NCI-H1417 treated with DMSO at 0.1 percent for 48 hours (cell line): Measurements from ENCODE around the gene TFIP11.

Source experiments
- DNase-seq: peaks from one replicate; lab custom pipeline; 2025; lab: John Stamatoyannopoulos, UW

TFIP11 gene

DNA sequence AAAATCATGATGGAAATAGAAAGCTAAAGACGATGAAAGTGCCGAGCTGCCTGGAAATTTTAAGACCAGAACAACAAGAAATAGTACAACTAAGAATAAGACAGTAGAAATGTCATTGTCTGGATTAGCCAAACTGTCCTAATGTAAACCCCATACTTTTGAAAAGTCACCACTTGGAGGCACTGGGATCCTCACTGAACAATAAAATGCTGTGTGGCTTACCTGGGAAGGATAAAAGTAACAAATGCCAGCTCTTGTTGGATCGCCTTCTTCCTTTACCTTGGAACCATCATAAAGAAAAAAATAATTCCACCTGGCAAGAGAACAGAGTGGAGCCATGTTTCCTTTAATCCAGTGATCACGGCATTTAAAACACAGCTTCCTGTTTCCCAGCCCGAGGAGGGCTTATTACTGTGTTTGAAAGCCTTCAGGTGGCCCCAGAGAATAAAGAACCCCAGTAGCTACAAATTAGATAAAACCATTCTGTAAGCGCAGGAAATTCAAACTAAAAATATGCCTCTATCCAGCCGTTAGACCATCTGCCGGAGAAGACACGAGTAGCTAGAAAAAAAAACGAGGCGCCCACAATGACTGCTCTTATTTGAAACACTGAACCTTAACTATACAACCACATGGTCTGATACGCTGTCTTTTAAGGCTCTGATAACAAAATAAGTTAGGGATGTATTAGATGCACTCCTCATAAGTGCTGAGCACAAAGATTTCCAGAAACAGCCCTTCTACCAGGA is 33.1 kb downstream of the TFIP11 start:
- no peak for DNase-seq

DNA sequence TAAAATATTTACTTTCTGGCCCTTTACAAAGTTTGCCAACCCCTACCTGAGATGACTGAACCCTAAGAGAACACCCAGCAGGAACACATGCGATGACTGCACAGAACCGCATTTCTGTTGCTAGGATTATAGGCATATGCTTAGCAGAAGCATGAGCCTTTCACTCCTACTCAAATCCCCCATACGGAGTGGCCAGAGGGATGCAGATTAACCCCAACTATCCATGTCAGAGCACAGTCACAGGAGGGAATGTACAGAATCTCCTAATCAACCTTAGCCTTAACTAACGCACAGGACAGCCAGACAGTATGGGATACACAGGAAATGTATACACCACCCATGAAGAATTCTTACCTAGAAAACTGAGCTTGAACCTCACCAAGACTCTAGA is 34.9 kb downstream of the TFIP11 start:
- DNase-seq = no peak

DNA sequence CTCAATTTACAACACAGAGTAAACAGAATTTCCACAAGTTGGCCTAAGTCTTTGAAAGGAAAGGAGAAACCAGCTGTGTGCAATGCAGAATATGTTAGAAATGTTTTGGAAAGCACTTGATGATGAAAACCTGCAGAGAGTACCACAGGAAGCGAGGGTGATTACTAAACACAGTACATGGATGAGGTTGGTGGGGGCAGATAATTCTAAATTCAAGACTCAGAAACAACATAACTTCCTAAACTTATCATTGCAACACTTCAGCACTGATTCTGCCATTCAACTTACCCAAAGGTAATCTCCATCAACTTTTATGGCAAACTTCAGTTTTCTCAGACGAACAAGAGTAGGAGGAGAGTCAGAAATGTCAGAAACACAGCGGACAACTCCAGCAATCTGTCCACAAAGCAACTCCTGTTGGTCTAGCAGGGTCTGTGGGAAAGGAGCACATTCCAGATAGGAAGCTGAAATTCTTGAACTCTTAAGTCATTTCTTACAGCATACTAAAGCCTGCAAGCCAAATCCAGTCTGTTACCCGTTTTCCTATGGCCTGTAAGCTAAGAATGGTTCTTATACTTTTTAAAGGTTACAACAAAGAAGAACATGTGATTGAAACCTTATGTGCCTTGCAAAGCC is 35.5 kb downstream of the TFIP11 start:
- no peak for DNase-seq

DNA sequence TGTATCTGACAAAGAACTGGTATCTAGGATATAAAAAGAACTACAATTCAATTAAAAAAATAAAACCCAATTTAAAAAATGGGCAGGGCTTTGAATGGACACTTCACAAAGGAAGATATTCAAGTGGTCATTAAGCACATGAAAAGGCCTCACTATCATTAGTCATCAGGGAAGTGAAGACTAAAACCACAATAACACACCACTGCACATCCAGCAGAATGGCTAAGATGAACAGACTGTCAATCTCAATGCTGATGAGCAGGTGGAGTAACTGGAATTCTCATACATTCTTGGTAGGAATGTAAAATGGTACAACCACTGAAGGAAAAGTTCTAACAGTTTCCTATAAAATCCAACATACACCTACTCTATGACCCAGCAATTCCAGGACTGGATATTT is 37.6 kb downstream of the TFIP11 start:
- DNase-seq = no peak

DNA sequence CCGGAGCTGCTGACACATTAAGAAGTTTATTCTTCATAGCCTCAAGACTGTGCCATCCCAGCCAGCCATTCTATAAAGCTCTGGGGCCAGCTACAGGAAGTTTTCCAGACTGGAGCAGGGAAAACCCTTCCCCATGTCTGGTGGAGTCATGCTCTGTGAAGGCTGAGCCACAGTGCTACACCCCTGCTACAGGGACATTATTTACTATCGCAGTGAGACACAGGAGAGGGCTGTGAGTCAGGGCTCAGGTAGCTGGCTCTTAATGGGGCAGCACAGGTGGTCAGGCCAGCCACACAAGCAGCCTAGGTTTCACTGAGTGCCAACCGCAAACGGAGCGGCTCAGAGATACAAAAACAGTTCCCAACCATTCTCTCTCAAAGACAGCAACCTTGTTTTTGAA is 40.8 kb downstream of the TFIP11 start:
- no peak for DNase-seq

GRCh38 chr22:26470807-26471206 is 41.5 kb downstream of the TFIP11 start:
- DNase-seq = no peak

- no peak for DNase-seq
Observed at GRCh38 chr22:26466196-26466595, 46.1 kb downstream of the TFIP11 start.

GRCh38 chr22:26464312-26464711 is 48.0 kb downstream of the TFIP11 start:
- DNase-seq = no peak

DNA sequence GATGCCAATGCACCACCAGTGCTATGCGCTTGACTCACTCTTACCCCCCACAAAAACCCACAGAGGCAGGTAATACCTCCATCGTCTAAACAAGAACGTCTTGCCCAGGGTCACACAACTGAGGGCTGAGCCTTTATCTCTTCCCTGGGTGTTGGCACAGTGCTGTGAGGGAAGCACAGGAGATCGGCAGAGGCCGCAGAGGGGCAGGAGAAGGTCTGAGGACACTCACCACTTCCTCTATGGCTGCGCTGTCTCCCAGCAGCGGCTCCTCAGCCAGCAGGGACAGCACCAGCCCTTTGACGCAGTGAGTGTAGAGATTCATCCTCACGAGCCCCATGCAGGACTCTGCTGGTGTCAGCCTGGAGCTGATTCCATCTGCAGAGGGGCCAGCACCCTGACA is 48.6 kb downstream of the TFIP11 start:
- DNase-seq = no peak

GRCh38 chr22:26463101-26463661 is 49.1 kb downstream of the TFIP11 start:
- DNase-seq = no peak

- DNase-seq = no peak
Observed at GRCh38 chr22:26462641-26463040, 49.6 kb downstream of the TFIP11 start.

GRCh38 chr22:26462051-26462450 is 50.2 kb downstream of the TFIP11 start:
- no peak for DNase-seq

- DNase-seq = no peak
Observed at GRCh38 chr22:26461188-26461810, 51.0 kb downstream of the TFIP11 start.

DNA sequence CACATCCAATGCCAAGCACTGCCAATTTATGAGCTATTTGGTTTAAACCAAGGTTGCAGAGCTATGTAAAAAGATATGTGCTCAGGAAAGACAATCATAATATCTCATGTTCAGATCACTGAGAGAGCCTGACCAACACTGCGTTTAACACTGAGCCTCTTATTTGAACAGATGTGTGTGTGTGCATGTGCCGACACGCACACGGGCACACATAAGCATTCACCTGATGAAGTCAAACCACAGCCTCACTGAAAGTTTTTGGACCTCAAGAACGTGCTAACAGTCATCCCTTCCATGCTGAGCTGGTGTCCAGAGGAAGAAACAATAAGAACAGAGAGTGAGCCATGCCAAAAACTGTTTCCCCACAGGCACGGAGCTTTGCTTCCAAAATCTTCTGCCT is 52.1 kb downstream of the TFIP11 start:
- DNase-seq = no peak

DNA sequence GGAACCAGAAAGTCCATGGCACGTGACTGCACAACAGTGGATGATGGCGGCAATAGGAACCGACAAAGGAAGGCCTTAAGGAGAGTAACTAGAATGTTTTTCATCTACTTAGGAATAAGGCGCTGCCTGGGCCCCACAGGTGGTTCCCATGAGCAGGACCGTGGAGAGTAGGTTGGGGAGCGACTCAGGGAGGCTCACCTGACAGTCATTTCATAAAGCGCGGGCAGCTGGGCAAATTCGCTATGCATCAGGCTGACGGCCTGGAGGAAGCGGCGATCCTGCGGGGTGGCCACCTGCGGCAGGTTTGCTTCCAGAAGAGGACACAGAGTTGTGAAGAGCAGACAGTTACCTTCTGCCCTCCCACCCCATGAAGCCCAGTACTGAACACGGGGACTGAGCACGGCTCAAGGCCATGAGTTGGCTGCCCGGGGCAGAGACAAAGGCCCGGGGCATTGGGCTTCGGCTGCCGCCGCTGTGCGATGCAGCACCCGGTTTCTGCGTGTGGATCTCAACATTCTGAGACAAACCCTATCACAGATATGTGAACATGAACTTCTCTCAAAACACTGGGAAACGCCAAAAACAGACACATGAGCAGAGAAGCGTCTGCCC is 54.5 kb downstream of the TFIP11 start:
- DNase-seq = no peak

- DNase-seq = no peak
Observed at GRCh38 chr22:26453812-26454500, 58.3 kb downstream of the TFIP11 start.

DNA sequence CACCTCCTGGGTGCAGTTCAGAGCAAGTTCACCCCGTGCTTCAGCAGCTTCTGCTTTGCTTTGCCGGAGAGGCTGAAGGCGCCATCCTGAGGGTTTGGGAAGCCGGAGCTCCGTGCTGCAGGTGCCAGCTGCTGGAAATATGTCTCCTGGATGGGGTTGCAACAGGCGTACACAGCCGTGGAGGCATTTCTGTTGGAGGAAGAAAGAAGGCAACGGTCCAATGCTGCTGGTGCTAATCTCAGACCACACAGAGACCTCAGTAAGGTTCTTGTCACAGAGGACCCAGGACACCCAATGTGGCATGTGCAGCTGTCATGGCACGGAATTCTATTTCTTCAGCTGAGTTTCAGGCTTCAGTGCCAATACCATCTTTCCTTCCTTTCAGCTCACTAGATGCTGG is 59.1 kb downstream of the TFIP11 start:
- DNase-seq = no peak

DNA sequence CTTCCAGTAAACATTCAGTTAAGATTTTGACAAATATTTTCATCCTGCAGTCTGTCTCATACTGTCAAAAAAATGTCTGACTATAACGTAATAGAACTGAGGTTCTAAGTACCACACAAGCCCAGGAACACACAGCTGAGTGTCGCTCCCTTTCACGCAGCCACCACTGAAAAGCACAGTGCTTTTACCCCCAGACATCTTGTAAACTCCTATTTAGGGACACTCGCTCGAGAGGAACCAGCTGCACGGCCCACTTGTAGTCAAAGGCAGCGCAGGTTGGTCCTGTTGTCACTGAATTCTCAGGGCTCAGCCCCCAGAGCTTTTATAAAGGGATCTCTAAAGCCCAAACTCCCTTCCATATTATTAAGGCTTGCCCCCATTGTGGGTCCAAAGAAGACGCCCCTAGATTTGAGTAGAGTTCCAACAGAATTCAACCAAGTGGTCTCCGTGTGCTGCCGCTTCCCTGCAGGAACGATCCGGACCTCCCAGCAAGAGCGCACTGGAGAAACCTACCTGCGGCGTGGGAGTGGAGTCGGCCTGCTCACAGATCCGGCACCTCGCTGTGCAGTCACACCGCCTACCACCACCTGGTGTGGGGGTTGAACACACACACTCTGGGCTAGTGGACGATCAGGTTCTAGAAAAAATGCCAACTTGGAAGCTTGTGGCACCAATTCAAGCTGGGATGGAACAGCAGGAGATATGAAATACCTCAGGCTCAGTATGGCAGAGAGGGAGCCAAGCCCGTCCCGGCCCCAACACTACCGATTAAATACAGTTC is 59.8 kb downstream of the TFIP11 start:
- DNase-seq = no peak

DNA sequence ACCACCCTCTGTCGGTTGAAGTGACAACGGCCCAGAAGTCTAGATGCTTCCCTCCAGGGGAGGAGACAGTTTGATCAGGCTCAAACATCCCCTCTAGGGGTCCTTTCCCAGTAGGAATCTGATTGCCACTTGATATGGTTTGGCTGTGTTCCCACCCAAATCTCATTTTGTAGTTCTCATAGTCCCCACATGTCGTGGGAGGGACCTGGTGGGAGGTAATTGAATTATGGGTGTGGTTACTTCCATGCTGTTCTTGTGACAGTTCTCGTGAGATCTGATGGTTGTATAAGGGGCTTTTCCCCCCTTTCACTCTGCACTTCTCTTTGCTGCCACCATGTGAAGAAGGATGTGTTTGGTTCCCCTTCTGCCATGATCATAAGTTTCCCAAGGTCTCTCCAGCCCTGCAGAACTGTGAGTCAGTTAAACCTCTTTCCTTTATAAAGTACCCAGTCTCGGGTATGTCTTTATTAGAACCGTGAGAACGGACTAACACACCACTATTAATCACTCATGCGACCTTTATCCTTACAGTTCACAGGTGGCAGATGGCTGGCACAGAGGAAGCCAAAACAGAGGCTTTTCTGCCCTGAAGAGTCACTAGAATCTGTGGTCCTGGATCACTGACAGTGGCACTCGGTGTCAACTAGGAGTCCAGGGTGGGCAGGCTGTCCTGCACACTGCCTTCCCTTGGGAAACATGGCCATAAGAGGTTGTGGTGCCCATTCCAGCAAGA is 61.7 kb downstream of the TFIP11 start:
- DNase-seq = no peak

DNA sequence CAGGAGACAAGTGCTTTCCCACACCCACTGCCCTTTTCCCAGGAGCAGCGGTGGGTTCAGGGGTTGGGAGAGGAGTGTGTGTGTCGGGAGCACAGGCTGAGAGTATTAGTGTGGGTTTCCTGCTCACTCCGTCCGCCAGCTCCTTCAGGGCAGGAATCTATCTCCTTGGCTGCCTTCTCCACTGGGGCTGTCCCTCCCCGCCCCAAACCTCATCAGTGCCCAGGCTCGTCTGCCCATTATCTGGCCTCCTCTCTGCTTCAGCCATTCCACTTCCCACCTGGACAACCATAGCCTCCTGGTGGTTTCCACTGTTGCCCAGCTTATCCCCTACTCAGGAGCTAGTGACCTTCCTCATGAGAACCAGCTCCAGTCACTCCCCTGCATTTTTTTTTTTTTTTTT is 63.3 kb downstream of the TFIP11 start:
- DNase-seq = no peak

DNA sequence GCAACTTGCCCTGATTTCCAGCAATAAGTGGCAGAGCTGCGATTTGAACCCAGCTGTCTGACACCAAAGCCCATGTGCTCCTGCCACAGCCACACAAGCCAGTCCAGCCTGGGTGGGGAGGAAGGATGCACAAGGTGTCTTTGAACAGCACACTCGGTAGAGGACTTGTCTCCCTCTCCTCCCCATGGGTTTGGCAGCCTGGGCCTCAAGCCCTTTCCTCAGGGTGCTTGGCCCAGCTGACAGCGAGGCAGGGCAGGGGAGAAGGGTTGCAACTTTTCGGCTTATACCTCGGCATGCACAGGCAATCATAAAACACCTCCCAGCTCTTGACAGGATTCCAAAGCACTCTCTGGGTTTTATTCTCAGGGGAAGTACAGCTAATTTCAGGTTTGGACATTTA is 63.9 kb downstream of the TFIP11 start:
- DNase-seq = no peak
